Coronary artery (tissue), 2 donors: Measurements from ENCODE around the gene PTPN21.

Source experiments
- DNase-seq: peaks from one replicate; pipeline ENCODE4 v3.0.0-alpha.2; 2017; ENCODE audit warnings: low spot score
- H3K27ac ChIP-seq, 2 donors: fragments of 200-600 bp; sonication (generic); one replicate each; pipeline ENCODE4 v1.5.1; 2016 to 2019
- H3K4me3 ChIP-seq: fragments of 200-600 bp; sonication (generic); 2 replicates; pipeline ENCODE4 v1.5.1; 2016; ENCODE audit warnings: mild to moderate bottlenecking, moderate library complexity
- CTCF ChIP-seq: fragments of 200-600 bp; sonication (generic); IDR thresholded peaks from one replicate; pipeline ENCODE4 v1.5.1; 2019; ENCODE audit warnings: antibody characterized with exemption

Gene PTPN21

DNA sequence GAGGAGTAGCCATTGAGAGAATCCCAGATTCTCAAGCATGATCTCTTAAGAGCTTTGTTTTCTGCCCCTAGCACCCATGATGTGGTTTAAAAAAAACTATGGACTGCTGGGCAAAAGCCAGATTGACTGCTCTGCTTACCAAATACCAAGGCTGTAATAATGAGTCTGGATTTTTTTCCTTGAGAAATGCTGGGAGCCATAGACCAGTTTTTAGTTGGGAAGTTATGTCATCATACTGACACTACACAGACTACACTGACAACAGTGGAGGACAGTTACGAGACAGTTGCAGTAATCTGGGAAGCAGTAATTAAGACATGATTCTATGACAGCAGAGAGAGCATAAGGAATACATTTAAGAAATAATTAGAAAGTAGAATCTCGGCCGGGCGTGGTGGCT, 133.5 kb downstream of the PTPN21 start:
- DNase-seq, result no peak
- TF ChIP-seq CTCF, result no peak

DNA sequence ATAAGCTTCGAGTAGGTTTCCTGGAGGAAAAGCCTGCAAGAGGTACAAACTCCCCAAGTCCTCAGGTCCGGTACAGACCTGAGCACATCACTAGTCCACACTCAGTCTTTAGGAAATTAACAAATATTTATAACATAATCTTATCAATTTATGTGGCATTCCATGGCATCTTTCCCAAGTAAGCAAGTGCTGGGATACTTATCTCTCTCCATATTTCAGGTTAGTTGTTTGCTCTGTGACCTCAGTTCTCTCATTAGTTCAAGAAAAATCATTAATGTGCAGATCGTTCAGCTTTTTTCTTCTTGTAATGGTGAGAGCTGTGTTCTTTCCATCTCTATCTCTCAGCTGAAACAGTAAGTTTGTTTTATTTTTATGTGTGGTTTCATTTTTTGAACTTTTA, 134.6 kb downstream of the PTPN21 start:
- H3K4me3 ChIP-seq, result no peak overlapping the region
- no peak overlapping the region for H3K27ac ChIP-seq
- DNase-seq, result no peak
- TF ChIP-seq CTCF, result no peak

More for the DNA sequence above, 133.5 kb downstream of the PTPN21 start:
- Histone ChIP-seq H3K4me3 (no peak overlapping the region), H3K27ac (no peak overlapping the region)

GRCh38 chr14:88417594-88417993, 137.2 kb downstream of the PTPN21 start:
- TF ChIP-seq CTCF, result no peak
- H3K4me3 ChIP-seq, result no peak overlapping the region
- DNase-seq, result no peak

More at GRCh38 chr14:88417594-88417993, 137.2 kb downstream of the PTPN21 start:
- no peak overlapping the region for H3K27ac ChIP-seq
